ENCODE results near the gene DNM2.
A peak's percentile ranks its signal among the peaks of the same experiment; 100 is the strongest.
"Not testable (repeated sequence)": the region's sequence is repeated elsewhere in the genome, so short reads cannot be mapped to it uniquely, and the experiment has no call there.

DNM2 gene
- total RNA-seq, result 217 to 432 (median 293) reads per million in 9 experiments

GRCh38 chr19:10717356-10718204, at the start of gene DNM2:
Gene DNM2, plus strand, starts transcription at chr19:10718079. Its CDS starts 164 bp downstream, at chr19:10718243.
- DNase-seq, result peak; percentile 95 to 97 (median 96)
- H3K4me3 Mint-ChIP-seq, result peak within 1 kb of the TSS; percentile 98

GRCh38 chr19:10669246-10669645, 48.6 kb upstream of the DNM2 start:
- Mint-ChIP-seq H3K27me3 (no peaks in the 10 kb centered on the region), H3K36me3 (ENCODE audit: insufficient read depth) (peaks cover 66% of the 10 kb centered on the region), H3K4me1 (ENCODE audit: low read depth in 2 of 2) (peaks cover 36% of the 10 kb centered on the region in 2 donors), H3K27ac (peak overlapping the region; percentile 4 to 91), H3K9me3 (no peaks in the 10 kb centered on the region), H3K4me3 (peak overlapping the region in 1 of 2 donors; percentile 3)
- DNase-seq (no peak), ATAC-seq (replicated peaks) (no peak)

More at GRCh38 chr19:10717356-10718204, at the start of gene DNM2:
- Mint-ChIP-seq H3K36me3 (ENCODE audit: insufficient read depth) (peaks cover 21% of the 10 kb centered on the region), H3K4me1 (ENCODE audit: low read depth in 2 of 2) (peaks cover 33 to 37% of the 10 kb centered on the region in 2 donors), H3K27ac (peak within 1 kb of the TSS; percentile 94 to 95), H3K9me3 (no peaks in the 10 kb centered on the region), H3K27me3 (no peaks in the 10 kb centered on the region)
- ATAC-seq (replicated peaks), result peak; percentile 84

GRCh38 chr19:10670182-10670581, 47.7 kb upstream of the DNM2 start:
- peaks cover 34 to 36% of the 10 kb centered on the region in 2 donors for H3K4me1 Mint-ChIP-seq (ENCODE audit: low read depth in 2 of 2)
- H3K9me3 Mint-ChIP-seq, result no peaks in the 10 kb centered on the region
- H3K27me3 Mint-ChIP-seq, result no peaks in the 10 kb centered on the region
- DNase-seq, result no peak
- ATAC-seq (replicated peaks), result no peak
- peak overlapping the region; percentile 3 to 52 for H3K4me3 Mint-ChIP-seq
- peak overlapping the region; percentile 4 to 91 for H3K27ac Mint-ChIP-seq
- H3K36me3 Mint-ChIP-seq (ENCODE audit: insufficient read depth), result peaks cover 76% of the 10 kb centered on the region

- peak overlapping the region in 1 of 2 donors; percentile 27 for H3K4me3 Mint-ChIP-seq
- H3K27ac Mint-ChIP-seq, result peak overlapping the region; percentile 4 to 80
- peaks cover 81% of the 10 kb centered on the region for H3K36me3 Mint-ChIP-seq (ENCODE audit: insufficient read depth)
- H3K4me1 Mint-ChIP-seq (ENCODE audit: low read depth in 2 of 2), result peaks cover 33 to 36% of the 10 kb centered on the region in 2 donors
- H3K9me3 Mint-ChIP-seq, result no peaks in the 10 kb centered on the region
- DNase-seq (no peak), ATAC-seq (replicated peaks) (no peak)
- H3K27me3 Mint-ChIP-seq, result no peaks in the 10 kb centered on the region
Measured at GRCh38 chr19:10670876-10671804, 46.7 kb upstream of the DNM2 start.

GRCh38 chr19:10671922-10672321, 46.0 kb upstream of the DNM2 start:
- ATAC-seq (replicated peaks); H3K4me3 Mint-ChIP-seq; H3K27me3 Mint-ChIP-seq; H3K9me3 Mint-ChIP-seq; DNase-seq; H3K27ac Mint-ChIP-seq: not testable (repeated sequence)
- Mint-ChIP-seq H3K36me3 (ENCODE audit: insufficient read depth) (peaks cover 82% of the 10 kb centered on the region), H3K4me1 (ENCODE audit: low read depth in 2 of 2) (peaks cover 32 to 36% of the 10 kb centered on the region in 2 donors)

GRCh38 chr19:10675214-10675613, 42.7 kb upstream of the DNM2 start:
- peaks cover 11 to 15% of the 10 kb centered on the region in 2 donors for H3K4me1 Mint-ChIP-seq (ENCODE audit: low read depth in 2 of 2)
- not testable (repeated sequence) for H3K4me3 Mint-ChIP-seq; ATAC-seq (replicated peaks); H3K27ac Mint-ChIP-seq; DNase-seq; H3K9me3 Mint-ChIP-seq; H3K27me3 Mint-ChIP-seq
- H3K36me3 Mint-ChIP-seq (ENCODE audit: insufficient read depth), result peaks cover 92% of the 10 kb centered on the region

GRCh38 chr19:10677751-10678150, 40.1 kb upstream of the DNM2 start:
- Mint-ChIP-seq H3K4me3 (no peak overlapping the region), H3K4me1 (ENCODE audit: low read depth in 2 of 2) (peaks cover 3 to 6% of the 10 kb centered on the region in 2 donors), H3K27ac (peak overlapping the region; percentile 25 to 76), H3K27me3 (no peaks in the 10 kb centered on the region), H3K36me3 (ENCODE audit: insufficient read depth) (peaks cover 100% of the 10 kb centered on the region), H3K9me3 (no peaks in the 10 kb centered on the region)
- ATAC-seq (replicated peaks) (no peak), DNase-seq (no peak)

- ATAC-seq (replicated peaks), result no peak
- peaks cover 2 to 4% of the 10 kb centered on the region in 2 donors for H3K4me1 Mint-ChIP-seq (ENCODE audit: low read depth in 2 of 2)
- H3K4me3 Mint-ChIP-seq, result no peak overlapping the region
- H3K9me3 Mint-ChIP-seq, result no peaks in the 10 kb centered on the region
- DNase-seq, result no peak
- peak overlapping the region in 1 of 2 donors; percentile 76 for H3K27ac Mint-ChIP-seq
- peaks cover 100% of the 10 kb centered on the region for H3K36me3 Mint-ChIP-seq (ENCODE audit: insufficient read depth)
- H3K27me3 Mint-ChIP-seq, result no peaks in the 10 kb centered on the region
Measured at GRCh38 chr19:10678813-10679212, 39.1 kb upstream of the DNM2 start.

- Mint-ChIP-seq H3K4me1 (ENCODE audit: low read depth in 2 of 2) (peaks cover 2 to 4% of the 10 kb centered on the region in 2 donors), H3K27ac (peak overlapping the region in 1 of 2 donors; percentile 76), H3K9me3 (no peaks in the 10 kb centered on the region), H3K4me3 (no peak overlapping the region), H3K27me3 (no peaks in the 10 kb centered on the region), H3K36me3 (ENCODE audit: insufficient read depth) (peaks cover 100% of the 10 kb centered on the region)
- DNase-seq, result no peak
- ATAC-seq (replicated peaks), result no peak
Measured at GRCh38 chr19:10679743-10680142, 38.1 kb upstream of the DNM2 start.

- H3K27me3 Mint-ChIP-seq, result no peaks in the 10 kb centered on the region
- peak overlapping the region; percentile 85 to 89 for H3K27ac Mint-ChIP-seq
- H3K9me3 Mint-ChIP-seq, result no peaks in the 10 kb centered on the region
- H3K4me3 Mint-ChIP-seq, result peak overlapping the region in 1 of 2 donors; percentile 41
- peaks cover 2 to 4% of the 10 kb centered on the region in 2 donors for H3K4me1 Mint-ChIP-seq (ENCODE audit: low read depth in 2 of 2)
- ATAC-seq (replicated peaks) (no peak), DNase-seq (no peak)
- H3K36me3 Mint-ChIP-seq (ENCODE audit: insufficient read depth), result peaks cover 100% of the 10 kb centered on the region
Measured at GRCh38 chr19:10680545-10681135, 37.2 kb upstream of the DNM2 start.

- Mint-ChIP-seq H3K27ac (peak overlapping the region; percentile 85 to 89), H3K9me3 (no peaks in the 10 kb centered on the region), H3K4me3 (no peak overlapping the region), H3K36me3 (ENCODE audit: insufficient read depth) (peaks cover 97% of the 10 kb centered on the region), H3K4me1 (ENCODE audit: low read depth in 2 of 2) (peaks cover 2 to 4% of the 10 kb centered on the region in 2 donors), H3K27me3 (no peaks in the 10 kb centered on the region)
- DNase-seq, result no peak
- no peak for ATAC-seq (replicated peaks)
Measured at GRCh38 chr19:10681658-10682057, 36.2 kb upstream of the DNM2 start.

- ATAC-seq (replicated peaks), result no peak
- H3K9me3 Mint-ChIP-seq, result no peaks in the 10 kb centered on the region
- H3K36me3 Mint-ChIP-seq (ENCODE audit: insufficient read depth), result peaks cover 97% of the 10 kb centered on the region
- no peaks in the 10 kb centered on the region for H3K27me3 Mint-ChIP-seq
- no peak for DNase-seq
- peak overlapping the region; percentile 22 to 38 for H3K27ac Mint-ChIP-seq
- H3K4me1 Mint-ChIP-seq (ENCODE audit: low read depth in 2 of 2), result peaks cover 2 to 4% of the 10 kb centered on the region in 2 donors
- H3K4me3 Mint-ChIP-seq, result peak overlapping the region in 1 of 2 donors; percentile 12
Measured at GRCh38 chr19:10682397-10683063, 35.3 kb upstream of the DNM2 start.

All from effector memory CD8-positive, alpha-beta T cell (primary cell).